Left forelimb (tissue), 1 donor: Measurements from ENCODE around the gene RND1.

Experiments
- DNase-seq: peaks from one replicate; pipeline ENCODE4 v3.0.0-alpha.2; 2018; ENCODE audit warnings: low spot score

RND1 gene

DNA sequence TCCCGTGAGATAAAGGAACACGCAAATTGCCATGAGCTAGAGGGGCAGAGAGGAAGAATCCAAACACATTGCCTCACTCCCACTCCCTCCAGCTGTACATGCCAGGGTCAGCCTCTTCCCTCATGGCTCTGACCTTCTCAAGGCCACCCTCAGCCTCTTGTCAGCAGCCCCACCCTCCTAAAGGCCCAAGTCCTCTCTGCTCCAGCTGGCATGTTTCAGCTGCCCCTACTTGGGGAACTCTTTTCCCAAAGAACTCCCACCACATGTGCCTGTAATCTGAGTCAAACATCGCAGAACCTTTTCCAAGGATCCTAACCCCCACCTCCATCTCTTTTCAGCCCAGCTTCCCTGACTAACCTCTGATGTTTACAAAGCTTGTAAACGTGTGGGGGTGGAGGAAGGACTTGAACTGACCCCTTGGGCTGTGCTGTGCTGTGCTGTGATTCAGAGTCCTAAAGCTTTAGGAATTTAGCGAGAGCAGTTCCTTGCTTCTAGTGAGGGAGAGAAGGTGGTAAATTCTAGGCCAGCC is 54.7 kb downstream of the RND1 start:
- no peak for DNase-seq

DNA sequence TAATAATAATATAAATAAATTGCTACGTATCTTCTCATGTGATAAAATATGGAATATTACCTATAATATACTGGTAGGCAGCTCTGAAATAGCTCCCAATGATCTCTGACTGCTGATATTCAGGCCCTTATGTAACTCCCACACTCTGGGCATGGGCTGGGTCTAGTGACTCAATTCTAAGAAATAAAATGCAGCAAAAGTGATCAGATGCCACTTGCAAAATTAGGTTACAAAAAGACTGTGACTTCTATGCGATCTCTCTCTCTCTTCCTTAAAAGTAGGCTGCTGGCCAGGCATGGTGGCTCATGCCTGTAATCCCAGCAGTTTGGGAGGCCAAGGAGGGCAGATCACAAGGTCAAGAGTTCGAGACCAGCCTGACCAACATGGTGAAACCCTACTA is 57.7 kb downstream of the RND1 start:
- DNase-seq, result no peak
